GM12878 (cell line): ENCODE data around the gene CDCA5. TPM values are rescaled to one million over a fixed set of nuclear protein-coding genes. Genes with fewer than 3 reads are reported as not detected.

Experiments
- BACH1 ChIP-seq: fragments of 450-650 bp; IDR thresholded peaks from 2 replicates; pipeline ENCODE4 v1.6.1; 2017; ENCODE audit warnings: mild to moderate bottlenecking, borderline replicate concordance
- BMI1 ChIP-seq: fragments of 450-650 bp; IDR thresholded peaks from 2 replicates; pipeline ENCODE4 v1.6.1; 2016; ENCODE audit warnings: mild to moderate bottlenecking, moderate library complexity, borderline replicate concordance
- CEBPB ChIP-seq, 2 experiments: fragments of 150-350 bp in 1 of 2; IDR thresholded peaks; 2 replicates each; pipeline ENCODE4 v1.6.1; 2012 to 2014; ENCODE audit warnings: low read depth in 2 of 2, low read length in 2 of 2, borderline replicate concordance in 1 of 2, inconsistent platforms in 1 of 2
- CHD2 ChIP-seq: IDR thresholded peaks from 2 replicates; pipeline ENCODE4 v1.6.1; 2011; ENCODE audit warnings: low read depth, low read length, improper control_type of control experiment, borderline replicate concordance
- EED ChIP-seq: sonication (generic); IDR thresholded peaks from 2 replicates; pipeline ENCODE4 v1.6.1; 2016; ENCODE audit warnings: antibody characterized with exemption, low read depth
- ELK1 ChIP-seq: IDR thresholded peaks from 2 replicates; pipeline ENCODE4 v1.6.1; 2012; ENCODE audit warnings: low read depth, low read length, improper control_type of control experiment
- EP300 ChIP-seq, 2 experiments: fragments of 150-350 bp in 1 of 2; IDR thresholded peaks; 2 replicates each; pipeline ENCODE4 v1.6.1; 2011 to 2012; ENCODE audit warnings: low read depth in 2 of 2, low read length in 2 of 2, borderline replicate concordance in 1 of 2, improper control_type of control experiment in 1 of 2, inconsistent platforms in 1 of 2; ENCODE audit not compliant: control insufficient read depth in 1 of 2
- EZH2 ChIP-seq: IDR thresholded peaks from 2 replicates; pipeline ENCODE4 v1.6.1; 2012; ENCODE audit warnings: low read depth, mild to moderate bottlenecking, control low read depth, inconsistent platforms, low read length, borderline replicate concordance; ENCODE audit not compliant: control insufficient read depth
- HDAC2 ChIP-seq: fragments of 200-600 bp; sonication (generic); IDR thresholded peaks from 2 replicates; pipeline ENCODE4 v1.6.1; 2017
- LARP7 ChIP-seq: fragments of 450-650 bp; IDR thresholded peaks from 2 replicates; pipeline ENCODE4 v1.6.1; 2017; ENCODE audit warnings: mild to moderate bottlenecking
- MTA2 ChIP-seq: fragments of 450-650 bp; IDR thresholded peaks from 2 replicates; pipeline ENCODE4 v1.6.1; 2016; ENCODE audit warnings: low read depth, mild to moderate bottlenecking, moderate library complexity
- PKNOX1 ChIP-seq: fragments of 450-650 bp; IDR thresholded peaks from 2 replicates; pipeline ENCODE4 v1.6.1; 2016; ENCODE audit warnings: mild to moderate bottlenecking
- SIN3A ChIP-seq: IDR thresholded peaks from 2 replicates; pipeline ENCODE4 v1.6.1; 2012; ENCODE audit warnings: low read depth, low read length, improper control_type of control experiment
- TARDBP ChIP-seq: IDR thresholded peaks from 2 replicates; pipeline ENCODE4 v1.6.1; 2016; ENCODE audit warnings: borderline replicate concordance
- ZBED1 ChIP-seq: IDR thresholded peaks from 2 replicates; pipeline ENCODE4 v1.6.1; 2016; ENCODE audit warnings: borderline replicate concordance
- ZNF207 ChIP-seq: fragments of 450-650 bp; IDR thresholded peaks from 2 replicates; pipeline ENCODE4 v1.6.1; 2014; ENCODE audit warnings: antibody characterized with exemption, mild to moderate bottlenecking, borderline replicate concordance
- ZNF622 ChIP-seq: fragments of 450-650 bp; IDR thresholded peaks from 2 replicates; pipeline ENCODE4 v1.6.1; 2017; ENCODE audit warnings: mild to moderate bottlenecking, inconsistent platforms
- ZNF687 ChIP-seq: fragments of 450-650 bp; IDR thresholded peaks from 2 replicates; pipeline ENCODE4 v1.6.1; 2017; ENCODE audit warnings: mild to moderate bottlenecking, moderate library complexity
- ZSCAN29 ChIP-seq: fragments of 450-650 bp; IDR thresholded peaks from 2 replicates; pipeline ENCODE4 v1.6.1; 2017; ENCODE audit warnings: mild to moderate bottlenecking, moderate library complexity
- ZZZ3 ChIP-seq: IDR thresholded peaks from 2 replicates; pipeline ENCODE4 v1.6.1; 2011; ENCODE audit warnings: low read depth; ENCODE audit not compliant: control insufficient read depth, insufficient read length
- polyA plus RNA-seq, 11 experiments: library from polyadenylated mRNA; depleted of rRNA in 4 of 11; unstranded in 6 of 11; stranded (reverse) in 5 of 11; fragments of >200 nt; fragmentation: Nextera tagmentation in 4 of 11; fragmentation: Illumina TruSeq in 1 of 11; extraction: Ambion mirVana in 4 of 11; extraction: Trizol in 1 of 11; gene quantifications; 1 replicate in 1 of 11; 2 replicates in 10 of 11; pipeline versions ENCODE4 v1.2.1 to v1.2.3, GENCODE V29; 2011 to 2016; ENCODE audit warnings: inconsistent platforms in 2 of 11, missing spikeins in 2 of 11, low read depth in 1 of 11
- total RNA-seq, 4 experiments: library from RNA; depleted of rRNA in 3 of 4; stranded (reverse); fragments of >200 nt in 3 of 4; fragmentation: Illumina TruSeq in 1 of 4; extraction: Trizol in 1 of 4; gene quantifications; 2 replicates each; pipeline versions ENCODE4 v1.2.1 to v1.2.3, GENCODE V29; 2013 to 2021
- TF ChIP-seq, protein P1 (sequence below): fragments of 450-650 bp; IDR thresholded peaks from 2 replicates; pipeline ENCODE4 v1.6.1; 2014; ENCODE audit warnings: mild to moderate bottlenecking

Gene CDCA5
- total and polyA plus RNA-seq, 10 of the 15 experiments (the other 5 are each of a cell fraction or from before 2014, with no cell fraction given), result 21.2 to 107 (median 64.9) TPM

- peak; percentile 70; the same call in 1 of the 2 replicates for TF ChIP-seq MTA2
- TF ChIP-seq CHD2, result peak; percentile 64; the same call in 1 of the 2 replicates
- 0 out of 4 replicates have a peak, but pooled peaks of 1 of the 2 experiments have one; percentile 12 for TF ChIP-seq CEBPB (IDR thresholded peaks at IDR 0.05; ENCODE audit: borderline replicate concordance in 1 of 2, low read depth in 2 of 2, low read length in 2 of 2)
- TF ChIP-seq, protein P1, sequence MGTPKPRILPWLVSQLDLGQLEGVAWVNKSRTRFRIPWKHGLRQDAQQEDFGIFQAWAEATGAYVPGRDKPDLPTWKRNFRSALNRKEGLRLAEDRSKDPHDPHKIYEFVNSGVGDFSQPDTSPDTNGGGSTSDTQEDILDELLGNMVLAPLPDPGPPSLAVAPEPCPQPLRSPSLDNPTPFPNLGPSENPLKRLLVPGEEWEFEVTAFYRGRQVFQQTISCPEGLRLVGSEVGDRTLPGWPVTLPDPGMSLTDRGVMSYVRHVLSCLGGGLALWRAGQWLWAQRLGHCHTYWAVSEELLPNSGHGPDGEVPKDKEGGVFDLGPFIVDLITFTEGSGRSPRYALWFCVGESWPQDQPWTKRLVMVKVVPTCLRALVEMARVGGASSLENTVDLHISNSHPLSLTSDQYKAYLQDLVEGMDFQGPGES, result peak; percentile 73
- no peak for TF ChIP-seq ZNF622
- TF ChIP-seq ZNF687, result peak; percentile 77
- TF ChIP-seq PKNOX1, result peak; percentile 77; the same call in 1 of the 2 replicates
- TF ChIP-seq TARDBP, result peak; percentile 100
- TF ChIP-seq SIN3A, result peak; percentile 92
- TF ChIP-seq ZSCAN29, result peak; percentile 88
- TF ChIP-seq EP300 (IDR thresholded peaks at IDR 0.05; ENCODE audit: borderline replicate concordance in 1 of 2, control insufficient read depth in 1 of 2, low read depth in 2 of 2, low read length in 2 of 2), result 0 out of 4 replicates have a peak, but pooled peaks of 1 of the 2 experiments have one; percentile 19
- TF ChIP-seq BMI1, result no peak
- TF ChIP-seq ZBED1, result 0 out of 2 replicates have a peak, but pooled peaks have one; percentile 51
- no peak for TF ChIP-seq EZH2
- peak; percentile 90; the same call in 1 of the 2 replicates for TF ChIP-seq LARP7
- peak; percentile 78 for TF ChIP-seq EED
- peak; percentile 99 for TF ChIP-seq ZNF207
- peak; percentile 94 for TF ChIP-seq ZZZ3
- peak; percentile 98 for TF ChIP-seq ELK1
- TF ChIP-seq HDAC2, result no peak
- no peak for TF ChIP-seq BACH1
These were observed 12.3 kb upstream of the CDCA5 start, which contains the start of gene VPS51 (continued) for GRCh38 chr11:65095974-65096806.
